ENCODE data around the gene PPM1L.
A peak's percentile ranks its signal among the peaks of the same experiment; 100 is the strongest.
"Not testable (repeated sequence)": the region's sequence is repeated elsewhere in the genome, so short reads cannot be mapped to it uniquely, and the experiment has no call there.

Gene PPM1L

DNA sequence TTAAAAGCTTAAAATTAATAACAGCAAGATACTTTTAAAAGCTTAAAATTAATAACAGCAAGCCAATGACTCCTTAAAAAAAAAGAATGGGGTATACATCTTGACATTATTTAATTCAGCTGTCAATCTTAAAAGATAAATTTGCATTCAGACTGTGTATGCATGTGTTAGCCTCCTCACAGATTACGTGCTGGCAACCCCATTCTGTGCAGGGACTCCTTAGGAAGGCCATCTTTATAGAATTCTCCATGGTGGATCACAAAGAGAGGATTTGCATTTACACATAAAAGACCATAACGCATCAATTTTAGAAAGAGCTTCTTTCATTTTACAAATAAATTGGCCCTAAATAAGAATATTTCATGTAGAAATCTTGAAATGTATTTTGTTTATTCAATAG is 261.9 kb downstream of the PPM1L start:
- no peak for DNase-seq (ENCODE audit: low read depth, low spot score)
- H3K27ac ChIP-seq = no peak overlapping the region

DNA sequence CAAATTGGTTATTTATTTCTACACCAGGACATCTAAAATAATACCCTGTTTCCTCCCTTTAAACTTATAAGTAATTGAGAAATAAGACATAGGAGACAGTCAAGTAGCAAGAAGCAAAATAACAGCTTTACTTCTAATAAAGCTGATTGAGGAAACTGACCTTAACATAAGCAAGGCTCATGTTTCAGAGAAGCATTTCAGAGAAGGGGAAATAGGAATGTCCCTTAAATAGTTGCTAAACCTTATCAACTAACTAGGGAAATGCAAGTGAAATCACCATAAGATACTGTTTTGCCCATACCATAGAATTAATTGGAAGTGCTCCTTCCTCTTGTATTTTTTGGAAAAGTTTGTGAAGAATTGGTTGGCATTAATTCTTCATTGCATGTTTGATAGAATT is 264.2 kb downstream of the PPM1L start:
- no peak overlapping the region for H3K27ac ChIP-seq
- DNase-seq (ENCODE audit: low read depth, low spot score) = no peak

DNA sequence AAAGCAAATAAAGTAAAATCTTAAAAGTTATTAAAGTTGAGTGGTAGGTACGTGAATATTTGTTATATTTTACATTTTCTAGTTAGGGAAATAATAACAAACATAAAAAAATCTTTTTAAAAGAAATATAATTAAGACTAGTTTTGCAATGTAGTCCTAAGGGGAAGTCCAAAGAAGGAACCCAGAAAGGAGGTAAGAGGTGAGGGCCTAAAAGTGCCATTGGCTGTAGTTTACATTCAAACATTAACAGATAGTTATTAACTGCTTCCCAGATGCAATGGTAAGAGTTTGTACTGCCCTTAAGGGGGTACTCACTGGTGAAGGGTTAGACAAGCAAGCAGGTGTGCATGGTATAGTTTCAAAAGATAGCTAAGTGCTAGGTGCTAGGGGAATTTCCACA is 269.9 kb downstream of the PPM1L start:
- DNase-seq (ENCODE audit: low read depth, low spot score) = no peak
- H3K27ac ChIP-seq = no peak overlapping the region

DNA sequence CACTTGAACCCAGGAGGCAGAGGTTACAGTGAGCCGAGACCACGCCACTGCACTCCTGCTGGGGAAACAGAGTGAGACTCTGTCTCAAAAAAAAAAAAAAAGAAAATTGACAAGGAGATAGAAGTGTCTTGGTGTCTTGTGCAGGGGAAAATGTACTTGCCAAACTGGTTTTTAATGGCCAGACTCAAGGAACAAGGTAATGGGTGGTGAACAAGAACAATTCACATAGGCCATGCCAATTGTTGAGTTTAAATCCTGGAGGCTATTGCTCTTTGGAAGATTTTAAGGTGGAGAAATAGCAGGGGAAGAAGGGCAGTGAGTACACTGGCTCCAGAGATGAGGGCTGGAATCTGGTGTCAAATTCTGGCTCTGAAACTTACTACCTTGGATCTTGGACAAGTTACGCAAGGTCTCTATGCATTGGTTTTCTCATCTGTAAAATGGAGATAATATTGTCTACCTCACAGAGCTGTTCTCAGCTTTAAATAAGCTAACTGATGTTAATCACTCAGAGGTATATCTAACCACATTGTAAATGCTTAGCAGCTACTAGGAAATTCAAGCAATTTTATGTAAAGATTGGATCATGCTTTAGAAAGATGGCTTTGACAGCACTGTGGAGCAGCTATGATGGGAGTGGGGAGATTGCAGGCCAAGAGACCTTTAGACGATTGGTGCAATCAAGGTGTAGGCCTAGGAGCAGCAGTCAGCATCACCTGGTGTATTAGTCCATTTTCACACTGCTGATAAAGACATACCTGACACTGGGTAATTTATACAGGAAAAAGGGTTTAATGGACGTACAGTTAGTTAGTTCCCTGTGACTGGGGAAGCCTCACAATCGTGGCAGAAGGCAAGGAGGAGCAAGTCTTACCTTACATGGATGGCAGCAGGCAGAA is 270.8 kb downstream of the PPM1L start:
- no peak overlapping the region for H3K27ac ChIP-seq
- DNase-seq (ENCODE audit: low read depth, low spot score) = no peak

DNA sequence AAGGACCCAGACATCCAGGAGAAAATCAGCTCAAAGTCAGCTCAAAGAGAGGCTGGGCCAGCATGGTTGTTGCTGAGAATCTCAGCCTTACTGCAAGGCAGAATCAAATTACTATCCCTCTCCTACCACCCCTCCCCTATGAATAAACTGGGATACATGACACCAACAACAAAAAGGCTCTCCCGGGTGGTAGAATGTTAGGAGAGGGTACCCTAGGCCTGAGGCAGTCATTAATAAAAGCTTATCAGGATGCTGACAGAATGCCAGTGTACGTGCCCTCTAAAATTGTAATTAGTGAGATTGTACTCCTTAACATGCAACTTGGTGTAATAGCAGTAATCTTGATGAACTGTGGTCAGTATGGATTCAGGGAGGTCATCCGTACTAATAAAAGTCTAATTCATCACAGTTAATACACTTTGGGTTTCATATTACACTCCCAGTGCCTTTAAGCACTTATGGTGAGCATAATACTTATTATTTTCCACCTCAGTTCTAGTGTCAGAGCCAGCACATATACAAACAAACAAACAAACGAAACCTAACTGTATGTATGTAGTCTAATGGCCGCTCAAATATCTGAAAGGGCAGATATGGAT is 272.6 kb downstream of the PPM1L start:
- H3K27ac ChIP-seq = no peak overlapping the region
- DNase-seq (ENCODE audit: low read depth, low spot score) = no peak

DNA sequence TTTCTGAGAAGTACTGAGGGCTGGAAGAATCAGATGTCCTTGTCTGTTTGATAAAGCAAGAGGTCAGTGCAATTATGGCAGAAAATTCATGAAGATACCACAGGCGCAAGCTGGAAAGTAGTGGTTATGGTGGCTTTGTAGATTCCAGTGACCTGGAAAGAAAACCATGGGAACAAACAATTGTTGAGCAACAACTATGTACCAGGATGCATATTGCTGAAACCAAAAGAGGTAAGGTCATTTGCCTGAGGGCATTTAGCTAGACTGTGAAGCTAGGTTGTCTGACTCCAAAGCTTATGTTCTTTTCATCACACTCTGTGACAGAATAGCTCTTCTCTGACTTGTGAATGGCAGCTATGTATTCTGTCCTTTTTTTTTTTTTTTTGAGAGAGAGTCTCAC is 275.1 kb downstream of the PPM1L start:
- no peak for DNase-seq (ENCODE audit: low read depth, low spot score)
- H3K27ac ChIP-seq = no peak overlapping the region

DNA sequence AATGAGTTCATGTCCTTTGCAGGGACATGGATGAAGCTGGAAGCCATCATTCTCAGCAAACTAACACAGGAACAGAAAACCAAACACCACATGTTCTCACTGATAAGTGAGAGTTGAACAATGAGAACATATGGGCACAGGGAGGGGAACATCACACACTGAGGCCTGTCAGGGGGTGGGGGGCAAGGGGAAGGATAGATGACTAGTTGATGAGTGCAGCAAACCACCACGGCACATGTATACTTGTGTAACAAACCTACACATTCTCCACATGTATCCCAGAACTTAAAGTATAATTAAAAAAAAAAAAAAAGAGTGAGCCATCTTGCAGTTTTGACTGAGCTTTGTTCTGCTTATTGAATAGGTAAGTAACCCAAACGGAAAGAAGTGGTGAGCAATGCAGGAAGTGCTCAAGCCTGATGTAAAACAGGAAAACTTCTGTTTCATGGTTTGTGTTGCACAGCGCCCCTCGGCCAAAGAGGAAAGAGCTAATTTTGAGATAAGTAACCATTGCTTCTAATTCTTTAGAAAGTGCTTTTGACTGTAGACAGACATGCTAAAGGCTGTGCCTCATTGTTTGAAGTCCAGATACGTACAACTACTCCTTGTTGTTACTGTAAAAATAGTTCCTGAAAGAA is 279.0 kb downstream of the PPM1L start:
- H3K27ac ChIP-seq; DNase-seq (ENCODE audit: low read depth, low spot score): not testable (repeated sequence)

DNA sequence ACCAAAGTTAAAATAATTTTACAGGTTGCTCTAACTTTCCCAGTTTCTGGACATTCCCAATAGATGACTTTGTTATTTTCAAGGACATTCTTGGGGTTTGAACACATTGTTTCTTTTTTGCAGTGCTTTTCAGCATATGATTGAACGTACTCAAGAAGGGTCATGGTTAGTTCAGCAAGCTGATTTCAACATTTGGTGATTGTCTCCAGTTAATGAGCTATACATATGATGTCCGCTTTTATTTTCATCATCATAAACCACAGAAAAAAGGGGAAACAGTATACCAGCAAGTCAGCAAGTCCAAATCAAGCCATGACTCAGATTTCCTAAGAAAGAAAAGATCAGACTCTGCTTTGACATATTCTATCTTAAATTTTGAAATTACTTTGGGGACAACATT is 279.7 kb downstream of the PPM1L start:
- no peak for DNase-seq (ENCODE audit: low read depth, low spot score)

DNA sequence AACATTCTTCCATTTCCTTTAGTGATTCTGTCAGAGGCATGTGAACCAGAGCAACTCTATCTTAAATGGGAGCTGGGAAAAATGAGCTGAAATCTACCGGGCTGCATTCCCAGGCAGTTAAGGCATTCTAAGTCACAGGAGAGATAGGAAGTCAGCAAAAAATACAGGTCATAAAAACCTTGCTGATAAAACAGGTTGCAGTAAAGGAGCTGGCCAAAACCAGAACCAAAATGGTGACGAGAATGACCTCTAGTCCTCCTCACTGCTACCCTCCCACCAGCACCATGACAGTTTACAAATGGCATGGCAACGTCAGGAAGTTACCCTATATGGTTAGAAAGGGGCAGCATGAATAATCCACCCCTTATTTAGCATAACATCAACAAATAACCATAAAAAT is 282.7 kb downstream of the PPM1L start:
- no peak overlapping the region for H3K27ac ChIP-seq
- no peak for DNase-seq (ENCODE audit: low read depth, low spot score)

More for the DNA sequence above, 279.7 kb downstream of the PPM1L start:
- H3K27ac ChIP-seq = no peak overlapping the region

DNA sequence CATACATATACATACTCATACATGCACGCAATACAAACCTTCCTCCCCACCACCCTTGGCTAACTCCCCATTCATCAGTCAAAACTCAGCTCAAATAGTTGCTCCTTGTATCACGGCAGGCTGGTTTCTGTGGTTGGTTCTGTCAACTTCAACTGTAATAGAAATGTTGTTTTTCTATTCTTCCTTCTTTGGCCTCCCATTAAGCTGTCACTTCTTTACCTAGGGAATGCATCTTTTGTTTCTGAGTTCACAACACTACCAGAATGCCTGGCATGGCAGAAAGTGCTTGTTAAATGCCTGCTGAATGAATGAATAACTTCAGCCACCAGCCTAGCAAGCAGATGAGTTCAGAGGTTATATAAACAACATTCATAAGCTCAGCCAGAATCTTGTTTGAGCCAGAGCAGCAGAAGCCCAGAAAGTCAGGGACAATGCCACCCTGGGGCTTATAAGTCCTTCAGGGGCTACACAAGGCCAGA is 286.0 kb downstream of the PPM1L start:
- H3K27ac ChIP-seq = no peak overlapping the region

DNA sequence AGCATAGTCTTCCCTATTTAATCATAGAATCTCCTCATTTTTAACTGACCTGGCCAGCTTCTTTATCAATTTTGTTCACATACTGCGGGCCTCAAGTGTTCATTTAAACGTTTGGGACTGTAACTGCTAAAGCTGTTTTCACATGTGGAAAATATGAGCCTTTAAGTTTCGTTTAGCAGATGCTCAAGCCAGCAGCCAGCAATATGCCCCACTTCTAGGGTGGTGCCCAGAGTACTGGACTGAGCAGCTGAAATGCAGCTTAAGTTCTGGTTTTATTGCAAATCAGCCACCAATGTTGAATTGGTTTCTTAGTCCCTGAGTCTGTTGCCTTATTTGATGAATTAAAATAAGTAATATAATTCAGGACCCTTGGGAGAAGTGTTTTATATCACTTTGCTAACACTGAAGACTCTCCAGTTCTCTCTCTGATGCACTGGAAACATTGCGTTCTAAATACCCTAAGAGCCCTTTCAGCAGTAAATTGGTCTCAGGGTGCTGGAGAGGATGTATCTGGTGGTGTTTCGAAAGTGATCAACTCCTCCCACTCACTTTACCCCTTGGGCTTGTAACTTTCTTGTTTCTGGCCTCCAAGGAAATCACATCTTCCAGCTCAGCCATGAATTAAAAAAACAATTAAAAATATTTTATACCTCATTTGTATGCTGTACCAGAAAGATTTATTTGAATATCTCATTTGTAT is 287.5 kb downstream of the PPM1L start:
- H3K27ac ChIP-seq = no peak overlapping the region
- no peak for DNase-seq (ENCODE audit: low read depth, low spot score)

More for the DNA sequence above, 286.0 kb downstream of the PPM1L start:
- peak; percentile 29 for DNase-seq (ENCODE audit: low read depth, low spot score)

DNA sequence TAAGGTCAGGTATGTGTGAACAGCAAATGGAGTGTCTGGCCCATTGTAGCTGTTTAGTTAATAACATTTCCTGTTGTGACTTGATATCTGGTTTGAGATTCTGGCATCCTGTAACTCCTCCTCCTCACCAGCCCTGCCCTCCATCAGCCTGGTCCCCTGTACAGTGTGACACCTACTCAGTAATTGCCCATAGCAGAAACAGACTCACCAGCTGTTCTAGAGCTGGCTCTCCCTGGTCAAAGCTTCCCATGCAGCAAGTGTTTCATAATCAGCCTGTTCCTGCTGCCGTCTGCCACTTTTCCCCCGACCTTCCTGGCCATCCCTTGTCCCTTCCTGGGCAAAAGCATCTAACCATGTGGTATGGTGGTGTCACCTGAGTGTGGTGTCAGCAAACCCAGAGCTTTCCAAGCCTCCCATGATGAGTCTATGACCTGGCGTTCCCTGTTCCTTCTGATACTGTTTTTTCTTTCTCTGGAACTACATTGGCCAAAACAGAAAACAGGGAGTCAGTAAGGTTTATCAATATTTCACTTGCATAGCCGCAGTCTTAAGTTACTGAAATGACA is 293.7 kb downstream of the PPM1L start:
- DNase-seq (ENCODE audit: low read depth, low spot score) = no peak

DNA sequence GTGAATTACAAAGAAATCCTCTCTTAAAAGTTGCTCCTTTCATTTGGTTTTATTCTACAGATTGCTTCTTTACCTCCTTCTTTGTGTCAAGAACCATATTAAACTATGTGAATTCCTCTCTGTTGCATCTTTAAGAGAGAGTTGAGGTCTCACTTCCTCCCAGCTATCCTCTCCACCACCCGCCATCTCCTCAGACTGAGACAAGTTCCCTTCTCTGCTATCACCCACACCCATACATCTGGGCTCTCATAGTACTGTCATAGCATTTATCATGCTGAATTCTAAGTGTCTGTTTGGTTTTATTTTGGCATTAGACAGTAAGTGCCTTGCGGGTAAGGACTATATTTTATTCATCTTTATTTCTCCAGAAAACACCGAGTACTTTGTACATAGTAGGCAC is 294.9 kb downstream of the PPM1L start:
- H3K27ac ChIP-seq = no peak overlapping the region
- DNase-seq (ENCODE audit: low read depth, low spot score) = no peak

More for the DNA sequence above, 293.7 kb downstream of the PPM1L start:
- no peak overlapping the region for H3K27ac ChIP-seq

DNA sequence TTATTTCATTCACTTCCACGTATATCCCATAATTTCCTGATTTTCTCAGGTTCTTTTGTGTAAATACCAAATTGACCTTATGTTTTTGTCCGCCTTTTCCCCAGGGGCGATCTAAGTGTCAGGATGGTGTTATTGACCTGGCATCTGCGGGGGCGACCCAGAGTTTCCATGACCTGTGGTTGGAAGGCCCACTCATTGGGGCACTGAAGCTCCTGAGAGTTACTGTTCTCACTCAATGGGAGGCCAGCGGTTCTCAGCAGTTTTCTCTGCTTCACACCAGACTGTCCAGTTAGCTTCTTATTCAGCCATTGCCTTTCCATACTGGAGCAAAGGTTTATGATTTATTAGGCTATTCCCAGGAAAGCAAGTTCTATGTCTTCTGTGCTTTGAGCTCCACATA is 295.8 kb downstream of the PPM1L start:
- DNase-seq (ENCODE audit: low read depth, low spot score) = no peak
- no peak overlapping the region for H3K27ac ChIP-seq

DNA sequence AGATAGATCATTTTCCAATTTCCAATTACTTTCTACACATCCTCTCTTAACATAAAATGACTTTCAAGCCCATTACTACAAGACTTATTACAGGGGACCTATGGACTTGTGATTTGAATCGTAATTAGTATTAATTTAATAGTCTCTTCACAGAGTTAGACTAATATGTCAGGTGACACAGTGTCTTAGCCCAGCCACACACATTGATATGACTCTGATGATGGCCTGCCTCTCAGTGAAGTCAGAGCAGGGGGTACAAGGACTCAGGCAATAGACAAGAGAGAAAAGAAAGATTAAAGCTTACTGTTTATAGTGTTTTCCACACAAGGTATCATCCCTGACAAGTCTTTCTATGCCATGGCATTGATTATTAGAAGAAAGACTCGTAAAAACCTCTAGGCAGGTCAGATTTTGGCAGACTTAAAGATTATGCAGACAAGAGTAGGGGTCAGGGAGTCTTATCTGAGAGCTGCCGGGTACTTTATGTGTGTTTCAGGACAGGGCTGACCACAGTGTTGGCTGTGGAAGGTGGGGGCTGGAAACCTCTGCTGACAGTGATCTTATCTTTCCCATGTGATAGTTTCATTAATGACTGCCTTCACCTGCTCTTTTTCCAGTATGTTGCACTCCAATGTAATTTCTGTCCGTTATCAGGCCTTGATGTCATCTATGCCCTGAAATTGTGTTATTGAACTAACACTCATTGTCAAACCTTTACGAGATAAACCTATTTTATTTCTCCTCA is 299.0 kb downstream of the PPM1L start:
- no peak for DNase-seq (ENCODE audit: low read depth, low spot score)
- H3K27ac ChIP-seq = no peak overlapping the region

DNA sequence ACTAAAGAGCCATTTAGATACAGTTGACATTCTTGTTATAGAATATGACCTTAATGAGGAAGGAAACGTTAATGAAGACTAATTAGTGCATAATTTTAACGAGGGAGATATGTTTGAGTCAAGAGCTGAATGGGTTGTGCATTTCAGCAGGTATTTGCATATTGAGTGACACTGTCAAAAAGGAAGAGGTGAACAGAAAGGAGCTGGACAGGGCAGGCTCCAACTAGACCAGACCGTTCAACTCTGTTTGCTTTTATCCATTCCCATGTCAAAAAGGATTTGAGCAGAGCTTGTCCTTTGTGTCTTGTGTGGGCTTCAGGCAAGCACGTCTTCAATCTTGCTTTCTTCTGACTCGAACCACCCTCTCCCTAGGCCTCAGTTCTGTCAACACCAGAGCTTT is 308.4 kb downstream of the PPM1L start:
- H3K27ac ChIP-seq = no peak overlapping the region
- no peak for DNase-seq (ENCODE audit: low read depth, low spot score)

DNA sequence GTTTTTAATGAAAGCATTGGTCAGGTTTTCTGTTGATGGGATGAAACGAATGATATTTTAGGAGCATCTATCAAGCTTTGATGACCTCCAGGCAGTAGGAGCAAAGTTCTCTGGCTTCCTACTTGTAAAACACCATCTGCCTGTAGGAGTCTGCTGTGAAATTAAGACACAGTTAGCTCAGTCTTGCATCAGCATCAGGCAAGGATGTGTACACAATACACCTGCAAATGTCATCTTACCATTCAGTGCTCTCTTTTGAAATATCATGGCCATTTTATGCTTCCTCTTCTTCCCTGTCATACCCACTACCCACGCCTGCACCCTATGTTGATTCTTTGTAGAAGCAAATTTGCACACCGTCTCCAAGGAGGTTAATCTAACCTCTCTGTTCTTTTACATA is 310.9 kb downstream of the PPM1L start:
- no peak overlapping the region for H3K27ac ChIP-seq
- DNase-seq (ENCODE audit: low read depth, low spot score) = no peak

DNA sequence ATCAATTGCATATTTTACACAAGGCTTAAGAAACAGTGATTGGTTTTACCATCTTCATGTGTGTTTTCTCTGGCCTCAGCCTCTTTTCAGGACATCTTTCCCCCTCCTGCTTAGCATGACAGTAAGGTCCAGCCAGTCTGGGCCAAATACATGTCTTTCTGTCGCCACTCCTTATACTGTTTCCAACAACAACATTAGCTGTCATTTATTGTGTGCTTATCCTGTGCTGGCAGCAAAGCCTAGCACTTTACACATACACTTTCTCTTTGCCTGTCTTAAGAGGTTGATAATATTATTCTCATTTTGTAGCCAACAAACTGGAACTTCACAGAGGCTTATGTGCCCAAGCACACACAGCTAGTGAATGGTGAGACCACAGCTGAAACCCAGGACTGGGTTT is 311.3 kb downstream of the PPM1L start:
- H3K27ac ChIP-seq = no peak overlapping the region

DNA sequence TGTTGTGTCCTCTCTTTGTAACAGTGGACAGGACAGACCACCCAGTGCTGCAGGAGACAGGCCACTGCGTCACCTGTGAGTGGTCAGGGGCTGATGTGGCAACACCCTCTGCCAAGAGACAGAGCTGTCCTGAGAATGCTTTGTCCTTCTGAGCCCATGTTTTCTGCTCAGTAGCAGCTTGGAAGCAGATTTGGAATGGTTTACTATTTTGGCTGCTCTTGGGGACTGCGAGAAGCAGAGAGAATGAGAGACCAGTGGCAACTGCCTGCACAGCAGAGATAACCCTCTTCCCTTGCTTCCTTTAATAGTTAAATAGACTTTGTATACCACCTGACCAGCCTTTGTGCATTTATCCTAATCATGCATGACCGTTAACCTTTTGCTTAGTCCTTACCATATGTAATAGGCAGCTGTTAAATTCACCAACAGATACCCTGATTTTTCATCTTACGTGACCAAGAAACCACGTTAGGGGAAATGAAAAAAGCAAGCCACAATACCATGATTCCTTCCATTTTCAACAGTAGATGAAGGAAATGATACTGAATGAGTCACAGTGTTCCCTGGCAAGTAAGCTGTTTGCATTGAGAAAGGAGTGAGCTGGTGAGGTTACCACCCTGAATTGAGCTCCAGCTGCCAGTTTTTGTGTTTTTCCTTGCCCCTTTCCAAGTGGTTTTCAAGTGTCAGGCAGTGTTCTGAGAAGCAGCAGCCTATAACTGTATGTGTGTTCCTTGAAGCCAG is 313.6 kb downstream of the PPM1L start:
- DNase-seq (ENCODE audit: low read depth, low spot score) = peak; percentile 54
- H3K27ac ChIP-seq = peak overlapping the region; percentile 69

More for the DNA sequence above, 311.3 kb downstream of the PPM1L start:
- no peak for DNase-seq (ENCODE audit: low read depth, low spot score)
